Measurements from ENCODE around the gene MRI1. TPM values are rescaled to one million over a fixed set of nuclear protein-coding genes. Genes with fewer than 3 reads are reported as not detected.

The MRI1 gene
- total RNA-seq, 1 donor from 2014 or later = 32.6 TPM

GRCh38 chr19:13766095-13766481, 1.8 kb downstream of the MRI1 start:
- Histone ChIP-seq H3K4me3 (no peak overlapping the region), H3K27me3 (no peaks in the 10 kb centered on the region), H3K9me3 (no peaks in the 10 kb centered on the region), H3K27ac (no peak overlapping the region), H3K36me3 (peaks cover 48% of the 10 kb centered on the region), H3K4me1 (peaks cover 7% of the 10 kb centered on the region)
- TF ChIP-seq, protein P1, sequence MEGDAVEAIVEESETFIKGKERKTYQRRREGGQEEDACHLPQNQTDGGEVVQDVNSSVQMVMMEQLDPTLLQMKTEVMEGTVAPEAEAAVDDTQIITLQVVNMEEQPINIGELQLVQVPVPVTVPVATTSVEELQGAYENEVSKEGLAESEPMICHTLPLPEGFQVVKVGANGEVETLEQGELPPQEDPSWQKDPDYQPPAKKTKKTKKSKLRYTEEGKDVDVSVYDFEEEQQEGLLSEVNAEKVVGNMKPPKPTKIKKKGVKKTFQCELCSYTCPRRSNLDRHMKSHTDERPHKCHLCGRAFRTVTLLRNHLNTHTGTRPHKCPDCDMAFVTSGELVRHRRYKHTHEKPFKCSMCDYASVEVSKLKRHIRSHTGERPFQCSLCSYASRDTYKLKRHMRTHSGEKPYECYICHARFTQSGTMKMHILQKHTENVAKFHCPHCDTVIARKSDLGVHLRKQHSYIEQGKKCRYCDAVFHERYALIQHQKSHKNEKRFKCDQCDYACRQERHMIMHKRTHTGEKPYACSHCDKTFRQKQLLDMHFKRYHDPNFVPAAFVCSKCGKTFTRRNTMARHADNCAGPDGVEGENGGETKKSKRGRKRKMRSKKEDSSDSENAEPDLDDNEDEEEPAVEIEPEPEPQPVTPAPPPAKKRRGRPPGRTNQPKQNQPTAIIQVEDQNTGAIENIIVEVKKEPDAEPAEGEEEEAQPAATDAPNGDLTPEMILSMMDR (IDR thresholded peaks at IDR 0.05) = no peak
- intact Hi-C loops (cut with DNase I) = no loop called here
- ATAC-seq = no peak
- DNase-seq = no peak

GRCh38 chr19:13768510-13768909, 4.2 kb downstream of the MRI1 start:
- DNase-seq (no peak), ATAC-seq (no peak)
- H3K4me1 ChIP-seq = peaks cover 7% of the 10 kb centered on the region
- no peak overlapping the region for H3K27ac ChIP-seq
- no peak overlapping the region for H3K4me3 ChIP-seq
- H3K9me3 ChIP-seq = no peaks in the 10 kb centered on the region
- intact Hi-C loops (cut with DNase I) = no loop called here
- TF ChIP-seq, protein P1 (IDR thresholded peaks at IDR 0.05) = no peak
- peaks cover 39% of the 10 kb centered on the region for H3K36me3 ChIP-seq
- H3K27me3 ChIP-seq = no peaks in the 10 kb centered on the region

- intact Hi-C loops (cut with DNase I) = no loop called here
Measured at GRCh38 chr19:13770013-13770635, 5.8 kb downstream of the MRI1 start.

DNA sequence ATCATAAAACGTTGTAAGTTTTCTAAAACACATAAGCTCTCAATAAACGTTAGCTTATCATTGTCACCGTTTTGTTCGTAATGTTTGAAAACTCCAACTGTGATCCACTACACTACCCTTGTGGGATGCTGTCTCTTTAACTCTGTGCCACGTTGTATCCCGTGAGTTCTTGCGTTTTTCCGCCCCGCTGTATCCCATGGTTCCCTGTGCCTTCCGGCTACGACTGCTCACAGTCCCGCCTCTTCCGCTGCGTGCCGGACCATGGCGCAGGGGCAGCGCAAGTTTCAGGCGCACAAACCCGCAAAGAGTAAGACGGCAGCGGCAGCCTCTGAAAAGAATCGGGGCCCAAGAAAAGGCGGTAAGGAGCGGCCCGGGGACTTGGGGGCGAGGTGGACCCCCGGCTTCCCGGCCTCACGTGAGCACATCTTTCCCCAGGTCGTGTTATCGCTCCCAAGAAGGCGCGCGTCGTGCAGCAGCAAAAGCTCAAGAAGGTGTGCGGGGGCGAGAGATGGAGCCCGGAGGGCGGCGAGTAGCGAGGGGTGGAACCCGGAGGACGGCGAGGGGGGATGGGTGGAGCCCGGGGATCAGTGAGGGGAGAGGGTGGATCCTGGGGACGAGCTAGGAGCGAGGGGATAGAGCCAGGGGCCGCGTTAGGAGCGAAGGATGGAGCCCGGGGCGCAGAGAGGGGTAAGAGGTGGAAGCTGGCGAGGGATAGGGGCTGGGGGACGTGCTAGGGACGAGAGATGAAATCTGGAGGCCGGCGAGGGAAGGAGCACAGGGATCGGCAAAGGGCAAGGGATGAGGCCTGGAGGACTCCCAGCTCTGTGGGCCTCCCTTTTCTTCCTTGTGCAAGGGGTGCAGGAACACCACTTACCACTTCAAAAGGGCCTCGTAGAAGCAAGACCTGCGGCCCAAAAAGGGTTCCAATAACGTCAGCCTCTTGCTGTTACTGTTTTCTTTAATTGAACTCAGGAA, 10.2 kb downstream of the MRI1 start, which contains the start of gene C19orf53:
C19orf53 (plus strand) TSS at position 240 of the 975 bp plus-strand sequence; CDS start at position 262, 22 bp downstream.
- H3K27ac ChIP-seq = peak within 1 kb of the TSS; percentile 85
- DNase-seq = peak; percentile 94
- H3K36me3 ChIP-seq = peaks cover 52% of the 10 kb centered on the region
- TF ChIP-seq, protein P1 (IDR thresholded peaks at IDR 0.05) = no peak
- peak within 1 kb of the TSS; percentile 76 for H3K4me3 ChIP-seq
- no peaks in the 10 kb centered on the region for H3K27me3 ChIP-seq
- intact Hi-C loops (cut with DNase I) = no loop called here
- ATAC-seq = peak; percentile 99
- H3K4me1 ChIP-seq = peaks cover 10% of the 10 kb centered on the region
- no peaks in the 10 kb centered on the region for H3K9me3 ChIP-seq

More at GRCh38 chr19:13770013-13770635, 5.8 kb downstream of the MRI1 start:
- Histone ChIP-seq H3K9me3 (no peaks in the 10 kb centered on the region), H3K27me3 (no peaks in the 10 kb centered on the region), H3K4me1 (peaks cover 9% of the 10 kb centered on the region), H3K4me3 (no peak overlapping the region), H3K36me3 (peaks cover 39% of the 10 kb centered on the region), H3K27ac (no peak overlapping the region)
- TF ChIP-seq, protein P1 (IDR thresholded peaks at IDR 0.05) = no peak
- DNase-seq = no peak
- ATAC-seq = no peak

- H3K9me3 ChIP-seq = no peaks in the 10 kb centered on the region
- intact Hi-C loops (cut with DNase I) = no loop called here
- H3K4me3 ChIP-seq = no peak overlapping the region
- no peak overlapping the region for H3K27ac ChIP-seq
- H3K36me3 ChIP-seq = peaks cover 27% of the 10 kb centered on the region
- ATAC-seq (no peak), DNase-seq (no peak)
- TF ChIP-seq, protein P1 (IDR thresholded peaks at IDR 0.05) = no peak
- peaks cover 22% of the 10 kb centered on the region for H3K4me1 ChIP-seq
- no peaks in the 10 kb centered on the region for H3K27me3 ChIP-seq
Measured at GRCh38 chr19:13778398-13778797, 14.1 kb downstream of the MRI1 start.

Measured in upper lobe of right lung (tissue), 1 donor.